Articular chondrocyte of knee joint (primary cell): ENCODE data around the gene PFDN2. TPM values are rescaled to one million over a fixed set of nuclear protein-coding genes. Genes with fewer than 3 reads are reported as not detected.

ENCODE experiments used
- small RNA-seq: library from RNA; depleted of rRNA; stranded (forward); fragments of <200 nt; gene quantifications from one replicate; pipeline ENCODE3, GENCODE V24; 2012
- total RNA-seq: library from RNA; depleted of rRNA; stranded (reverse); fragments of >200 nt; gene quantifications from 2 replicates; pipeline ENCODE4 v1.2.3, GENCODE V29; 2012

The PFDN2 gene, protein sequence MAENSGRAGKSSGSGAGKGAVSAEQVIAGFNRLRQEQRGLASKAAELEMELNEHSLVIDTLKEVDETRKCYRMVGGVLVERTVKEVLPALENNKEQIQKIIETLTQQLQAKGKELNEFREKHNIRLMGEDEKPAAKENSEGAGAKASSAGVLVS
- total RNA-seq, result 22.2 and 23.6 TPM in 2 replicates

DNA sequence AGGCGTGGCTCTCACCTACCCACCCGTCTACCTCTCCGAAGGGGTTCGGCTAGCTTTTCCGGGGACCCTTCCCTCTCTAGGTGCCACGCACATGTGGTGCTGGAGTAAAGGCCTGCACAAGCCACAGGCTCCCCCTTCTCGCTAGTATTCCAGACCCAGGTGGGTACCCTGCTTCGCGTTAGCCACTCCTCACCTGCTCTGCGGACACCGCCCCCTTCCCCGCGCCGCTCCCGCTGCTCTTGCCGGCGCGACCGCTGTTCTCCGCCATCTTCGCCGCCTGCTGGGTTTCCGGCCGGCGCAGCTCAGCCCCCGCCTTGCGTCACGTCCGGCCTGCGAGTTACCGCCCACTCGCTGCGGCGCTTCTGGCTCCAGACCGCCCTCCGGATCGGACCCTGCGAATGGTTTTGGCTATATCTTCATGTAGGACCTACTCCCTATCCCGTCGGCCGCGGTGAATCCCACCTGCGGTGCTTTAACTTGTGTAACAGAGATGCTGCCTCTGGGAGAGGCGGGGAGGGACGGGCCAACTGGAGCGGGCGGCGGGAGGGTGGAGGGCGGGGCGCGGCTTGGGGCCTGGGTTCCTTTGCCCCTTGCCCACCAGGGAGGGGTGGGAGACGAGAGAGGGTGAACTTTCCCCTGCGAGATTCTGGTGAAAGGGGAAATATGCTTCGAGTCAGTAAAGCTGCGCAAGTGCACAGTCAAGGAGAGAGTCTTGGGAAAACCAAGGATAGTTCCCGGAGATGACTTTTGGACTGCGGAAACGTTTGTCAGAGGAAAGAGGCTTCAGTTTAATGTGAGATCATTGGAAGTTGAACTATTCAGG lies at the start of gene PFDN2, which contains the start of gene NIT1:
Gene PFDN2, minus strand, starts transcription at position 279 of the 823 bp plus-strand sequence. Its CDS starts 11 bp downstream, at position 268.
Gene NIT1, plus strand, starts transcription at position 347 of the 823 bp plus-strand sequence. Its CDS starts 72 bp downstream, at position 419.

DNA sequence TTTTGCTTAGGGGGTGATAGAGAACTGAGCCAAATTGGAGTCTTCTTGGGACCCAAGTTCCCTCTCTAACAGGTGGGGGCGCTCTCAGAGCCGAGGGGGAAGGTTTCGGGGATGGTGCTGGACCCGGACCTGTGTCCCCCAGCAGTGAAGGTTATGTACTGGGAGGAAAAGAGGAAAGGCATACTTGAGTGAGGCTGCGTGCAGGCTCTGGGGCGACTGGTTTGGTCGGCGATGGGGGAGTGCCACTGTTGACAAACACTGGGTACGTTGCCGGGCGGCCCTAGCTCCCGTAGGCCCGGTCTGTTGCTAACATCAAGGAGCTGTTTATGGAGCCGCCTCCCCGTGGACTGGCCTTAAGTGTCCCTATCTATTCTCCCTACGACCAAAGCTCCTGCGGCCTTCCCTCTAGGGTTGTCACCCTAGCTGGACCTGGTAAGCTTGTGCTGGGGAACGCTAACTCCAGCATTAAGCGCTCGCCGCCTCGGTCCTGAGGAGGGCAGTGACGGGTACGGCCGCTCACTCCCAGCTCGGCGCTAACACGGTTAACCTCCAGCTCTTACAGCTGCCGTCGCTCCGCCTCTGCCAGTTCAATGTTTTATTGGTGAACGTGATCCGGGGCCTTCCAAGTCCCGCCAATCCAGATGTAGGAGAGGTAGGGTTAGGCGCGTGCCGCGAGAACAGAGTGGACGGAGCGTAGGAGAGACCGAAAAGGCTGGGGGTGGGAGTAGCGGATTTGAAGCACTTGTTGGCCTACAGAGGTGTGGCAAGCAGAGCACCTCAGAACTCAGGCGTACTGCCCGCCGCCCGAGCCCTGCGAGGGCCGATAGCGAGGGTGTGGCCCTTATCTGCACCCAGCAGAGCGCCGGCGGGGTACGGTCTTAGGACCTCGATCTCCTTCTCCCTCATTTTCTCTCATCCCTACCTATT lies 48.2 kb upstream of the PFDN2 start, which contains the start of gene PPOX:
Gene PPOX, plus strand, starts transcription at position 685 of the 927 bp plus-strand sequence. CDS start 422 bp downstream, outside the sequence.

DNA sequence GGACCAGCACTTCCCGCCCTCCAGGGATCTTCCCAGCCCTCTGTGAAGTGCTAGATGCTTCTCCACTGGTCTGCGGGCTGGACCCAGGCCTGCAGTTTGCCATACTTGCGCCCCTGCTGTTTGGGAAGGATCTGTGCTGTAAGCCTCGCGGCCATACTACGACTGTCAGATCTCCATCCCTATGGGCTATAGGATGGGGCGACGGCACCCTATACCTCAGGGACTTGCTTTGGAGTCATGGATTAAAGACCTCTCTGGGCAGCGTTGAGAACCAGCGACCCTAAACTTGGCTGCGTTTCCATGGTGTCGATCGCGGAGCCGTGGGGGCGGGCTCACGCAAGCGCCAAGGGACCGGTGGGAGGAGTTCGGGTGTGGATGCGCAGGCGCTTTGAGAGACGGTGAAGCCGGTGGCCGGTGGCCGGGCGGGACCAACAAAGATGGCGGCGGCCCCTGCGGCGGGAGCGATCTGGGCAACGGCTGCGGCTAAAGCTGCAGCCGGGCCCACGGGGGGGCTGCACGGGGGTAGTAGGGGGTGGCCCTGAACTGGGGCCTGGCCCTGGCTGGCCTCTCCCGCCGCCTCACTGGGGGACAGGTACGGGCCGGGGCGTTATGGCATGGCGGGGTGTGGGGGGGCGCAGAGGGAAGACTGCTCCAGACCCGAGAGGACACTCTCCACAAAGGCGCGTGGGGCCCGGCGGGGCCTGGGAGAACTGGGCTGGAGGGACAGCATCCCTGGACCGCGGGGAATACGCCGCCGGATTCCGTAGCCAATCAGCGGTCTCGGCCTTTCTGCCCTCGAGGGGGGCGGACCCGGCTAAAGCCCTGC lies 41.5 kb upstream of the PFDN2 start, which contains the start of gene USP21:
Gene USP21, plus strand, starts transcription at position 414 of the 826 bp plus-strand sequence. CDS start 1,141 bp downstream, outside the sequence.

GRCh38 chr1:161153682-161154337 lies 36.0 kb upstream of the PFDN2 start, which contains the start of gene UFC1:
Gene UFC1 (plus strand): TSS chr1:161153978. CDS start chr1:161153998, 20 bp downstream.

GRCh38 chr1:161132410-161133219 lies 14.8 kb upstream of the PFDN2 start, which contains the start of gene DEDD:
Gene DEDD (minus strand): TSS chr1:161132667. CDS start chr1:161124462, 8,205 bp downstream.

GRCh38 chr1:161098210-161099068 lies 19.4 kb downstream of the PFDN2 start, which contains the start of gene KLHDC9:
Gene KLHDC9 (plus strand): TSS chr1:161098361. CDS start chr1:161098536, 175 bp downstream.

DNA sequence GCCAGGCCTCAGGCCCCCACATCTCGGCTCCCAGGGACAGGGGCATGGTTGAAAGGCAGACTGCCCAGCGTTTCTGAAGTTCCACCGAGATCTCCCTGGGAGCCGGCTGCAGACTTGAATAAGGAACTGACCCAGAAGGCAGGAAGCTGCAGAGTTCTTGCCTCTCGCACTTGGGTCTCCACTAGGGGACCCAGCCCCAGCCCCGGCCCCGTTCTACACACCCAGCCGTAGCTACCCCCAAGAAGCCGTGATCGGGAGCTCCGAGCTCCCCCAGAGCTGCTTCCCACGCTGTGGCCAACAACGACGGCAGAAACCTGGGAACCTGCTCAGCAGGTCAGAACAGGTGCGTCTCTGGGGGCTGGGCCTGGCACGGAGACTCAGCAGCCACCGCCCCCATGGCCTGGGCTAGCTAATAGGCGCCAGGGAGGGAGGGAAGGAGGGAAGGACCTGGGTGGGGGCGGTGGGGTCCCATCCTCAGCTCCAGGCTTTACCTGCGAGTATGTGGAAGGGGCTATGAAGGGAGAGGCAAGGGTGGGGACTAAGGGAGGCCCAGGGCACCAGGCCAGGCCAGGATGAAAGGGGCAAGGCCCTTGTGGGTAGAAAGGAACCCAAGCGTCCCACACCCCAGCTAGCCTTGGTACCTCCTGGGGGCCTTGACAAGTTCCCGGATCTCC lies 28.4 kb downstream of the PFDN2 start, which contains the start of gene NECTIN4:
Gene NECTIN4, minus strand, starts transcription at position 308 of the 674 bp plus-strand sequence. Its CDS starts 262 bp downstream, at position 46.

DNA sequence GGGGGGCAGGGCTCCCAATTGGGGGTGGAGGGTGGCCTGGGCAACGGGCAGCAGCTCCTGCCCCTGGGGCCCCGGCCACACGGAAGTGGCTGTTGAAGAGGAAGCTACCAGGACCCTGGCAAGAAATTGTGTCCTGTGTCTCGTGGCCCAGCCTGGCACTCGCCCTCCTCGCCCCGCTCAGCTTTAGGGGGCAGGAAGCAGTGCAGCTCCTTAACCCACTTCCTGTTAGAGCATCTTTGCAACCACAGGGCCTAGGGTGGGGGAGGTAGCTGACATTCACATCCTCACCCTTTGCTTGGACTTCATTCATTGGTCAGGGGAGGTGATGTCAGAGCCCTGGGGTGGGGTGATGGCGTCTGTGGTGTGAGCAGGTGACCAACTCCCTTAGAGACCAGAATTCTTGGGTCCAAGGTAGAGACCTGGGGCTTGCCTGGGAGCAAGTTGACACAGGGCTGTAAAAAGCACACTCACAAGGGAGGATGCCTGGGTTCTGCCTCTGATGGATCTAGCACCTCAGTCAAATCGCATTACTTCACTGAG lies 48.0 kb downstream of the PFDN2 start, which contains the start of gene ARHGAP30:
Gene ARHGAP30, minus strand, starts transcription at position 161 of the 540 bp plus-strand sequence. CDS start 267 bp downstream, outside the sequence.

Small RNA genes lying within 50 kb of the gene (small RNA-seq; reads per million reads assigned to genes)
- gene RF01225, result not detected

Other genes starting within 250 kb of the PFDN2 start
- gene ITLN1, start 232.9 kb downstream of the PFDN2 start, total RNA-seq, result not detected in 2 replicates
- not detected in 2 replicates for gene ITLN2, start 163.2 kb downstream of the PFDN2 start, total RNA-seq
- 0.78 and 0.86 TPM in 2 replicates for gene F11R, start 96.9 kb downstream of the PFDN2 start, total RNA-seq
- 5.6 and 6.1 TPM in 2 replicates for gene TSTD1, start 79.1 kb downstream of the PFDN2 start, total RNA-seq
- 45.6 and 49.1 TPM in 2 replicates for gene USF1, start 72.1 kb downstream of the PFDN2 start, total RNA-seq
- gene ARHGAP30, start 48.1 kb downstream of the PFDN2 start, total RNA-seq, result under 0.01 TPM in 1 of 2 replicates, not detected in the other
- 0.13 TPM in 1 of 2 replicates, not detected in the other for gene NECTIN4, start 28.5 kb downstream of the PFDN2 start, total RNA-seq
- 1.4 TPM in 2 replicates for gene KLHDC9, start 19.7 kb downstream of the PFDN2 start, total RNA-seq
- 19.1 and 21.4 TPM in 2 replicates for gene NIT1, start 68 bp upstream of the PFDN2 start, total RNA-seq
- 28.6 and 33.5 TPM in 2 replicates for gene DEDD, start 14.6 kb upstream of the PFDN2 start, total RNA-seq
- gene UFC1, start 35.9 kb upstream of the PFDN2 start, total RNA-seq, result 133 TPM in 2 replicates
- gene USP21, start 41.5 kb upstream of the PFDN2 start, total RNA-seq, result 5.4 and 5.7 TPM in 2 replicates
- gene PPOX, start 48.4 kb upstream of the PFDN2 start, total RNA-seq, result 6.8 and 10.2 TPM in 2 replicates
- gene B4GALT3, start 59.5 kb upstream of the PFDN2 start, total RNA-seq, result 11.2 and 16.2 TPM in 2 replicates
- gene ADAMTS4, start 81.0 kb upstream of the PFDN2 start, total RNA-seq, result 0.43 and 0.52 TPM in 2 replicates
- 63.6 and 75.3 TPM in 2 replicates for gene NDUFS2, start 84.3 kb upstream of the PFDN2 start, total RNA-seq
- gene FCER1G, start 97.3 kb upstream of the PFDN2 start, total RNA-seq, result not detected in 2 replicates
- not detected in 2 replicates for gene APOA2, start 105.6 kb upstream of the PFDN2 start, total RNA-seq
- 7.5 and 9.4 TPM in 2 replicates for gene TOMM40L, start 108.0 kb upstream of the PFDN2 start, total RNA-seq
- gene NR1I3, start 120.2 kb upstream of the PFDN2 start, total RNA-seq, result not detected in 2 replicates
- gene PCP4L1, start 140.7 kb upstream of the PFDN2 start, total RNA-seq, result not detected in 2 replicates
- 0.65 and 1.8 TPM in 2 replicates for gene MPZ, start 191.9 kb upstream of the PFDN2 start, total RNA-seq
- 24.7 and 61.3 TPM in 2 replicates for gene SDHC, start 196.3 kb upstream of the PFDN2 start, total RNA-seq
- not detected in 2 replicates for gene CFAP126, start 249.8 kb upstream of the PFDN2 start, total RNA-seq